DND-41 (cell line): ENCODE data around the gene MTA1.
A peak's percentile ranks its signal among the peaks of the same experiment; 100 is the strongest.

Experiments used
- ATAC-seq: fragments of 200-7000 bp; cut with Tn5 transposase; 3 replicates; pipeline ENCODE4 v1.9.1; 2021; ENCODE audit warnings: low read depth; ENCODE audit not compliant: insufficient read depth
- DNase-seq: peaks from one replicate; pipeline ENCODE4 v3.0.0-alpha.2; 2020
- H2AFZ ChIP-seq: 2 replicates; pipeline ENCODE4 v1.6.0; 2012; ENCODE audit warnings: low read depth, low read length
- H3K27ac ChIP-seq: 2 replicates; pipeline ENCODE4 v1.5.1; 2012; ENCODE audit warnings: low read length, inconsistent platforms
- H3K27me3 ChIP-seq: fragments of 200-600 bp; sonication (generic); 2 replicates; pipeline ENCODE4 v1.6.0; 2012; ENCODE audit warnings: low read length, mild to moderate bottlenecking, inconsistent platforms; ENCODE audit not compliant: insufficient read depth, poor library complexity
- H3K36me3 ChIP-seq: 2 replicates; pipeline ENCODE4 v1.5.1; 2012; ENCODE audit warnings: low read length, inconsistent platforms; ENCODE audit not compliant: insufficient read depth
- H3K4me1 ChIP-seq: 2 replicates; pipeline ENCODE4 v1.5.1; 2012; ENCODE audit warnings: mild to moderate bottlenecking, low read length; ENCODE audit not compliant: insufficient read depth
- H3K4me2 ChIP-seq: 2 replicates; pipeline ENCODE4 v1.6.0; 2012; ENCODE audit warnings: mild to moderate bottlenecking, moderate library complexity, low read length, inconsistent platforms; ENCODE audit not compliant: insufficient read depth
- H3K4me3 ChIP-seq, 2 experiments: fragments of 200-600 bp in 1 of 2; shearing (Covaris generic) in 1 of 2; 2 replicates each; pipeline ENCODE4 v1.5.1; 2012 to 2016; ENCODE audit warnings: inconsistent platforms in 2 of 2, low read length in 2 of 2, mild to moderate bottlenecking in 2 of 2, low read depth in 1 of 2, moderate library complexity in 1 of 2
- H3K79me2 ChIP-seq: 2 replicates; pipeline ENCODE4 v1.6.0; 2012; ENCODE audit warnings: low read length, inconsistent platforms; ENCODE audit not compliant: insufficient read depth
- H3K9ac ChIP-seq: 2 replicates; pipeline ENCODE4 v1.6.0; 2012; ENCODE audit warnings: low read depth, mild to moderate bottlenecking, inconsistent platforms, low read length, moderate library complexity
- H3K9me3 ChIP-seq: 2 replicates; pipeline ENCODE4 v1.5.1; 2012; ENCODE audit warnings: low read length, moderate library complexity, mild to moderate bottlenecking, inconsistent platforms; ENCODE audit not compliant: insufficient read depth, severe bottlenecking
- H4K20me1 ChIP-seq: 2 replicates; pipeline ENCODE4 v1.6.0; 2012; ENCODE audit warnings: low read length; ENCODE audit not compliant: insufficient read depth
- EZH2 ChIP-seq: IDR thresholded peaks from 3 replicates; pipeline ENCODE4 v1.6.1; 2012; ENCODE audit warnings: borderline replicate concordance, low read depth, mild to moderate bottlenecking, moderate library complexity, low read length, inconsistent platforms; ENCODE audit not compliant: severe bottlenecking
- TF ChIP-seq, protein P1 (sequence below): IDR thresholded peaks from 2 replicates; pipeline ENCODE4 v1.5.1; 2012; ENCODE audit warnings: borderline replicate concordance, low read length, moderate library complexity, mild to moderate bottlenecking; ENCODE audit not compliant: poor library complexity, severe bottlenecking; ENCODE audit errors: extremely low read depth

MTA1 gene

DNA sequence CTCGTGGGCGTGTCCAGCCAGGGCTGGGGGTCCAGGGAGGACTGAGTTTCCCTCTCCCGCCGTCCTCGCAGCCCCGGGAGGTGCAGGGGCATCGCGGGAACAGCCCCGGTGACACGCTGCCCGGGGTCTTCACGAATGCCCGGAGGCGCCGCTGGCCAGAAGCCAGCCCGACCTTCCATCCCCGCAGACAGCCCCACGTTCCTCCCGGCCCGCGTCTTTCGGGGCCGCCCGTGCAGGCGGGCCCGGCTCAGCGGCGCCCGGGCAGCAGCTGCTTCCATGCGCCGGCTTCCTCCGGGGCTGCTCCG, 70.6 kb downstream of the MTA1 start:
- Histone ChIP-seq H4K20me1 (peaks cover 30% of the 10 kb centered on the region), H3K4me1 (peaks cover 45% of the 10 kb centered on the region), H3K36me3 (peaks cover 27% of the 10 kb centered on the region), H3K4me2 (peak overlapping the region; percentile 82), H2AFZ (peak overlapping the region; percentile 77), H3K4me3 (peak overlapping the region; percentile 35 to 68; a peak in 3 of 4 replicates), H3K27me3 (no peaks in the 10 kb centered on the region), H3K79me2 (peaks cover 13% of the 10 kb centered on the region), H3K9me3 (no peaks in the 10 kb centered on the region), H3K9ac (peak overlapping the region; percentile 91), H3K27ac (peak overlapping the region; percentile 84)
- DNase-seq (no peak), ATAC-seq (no peak)
- no peak for TF ChIP-seq EZH2
- TF ChIP-seq, protein P1, sequence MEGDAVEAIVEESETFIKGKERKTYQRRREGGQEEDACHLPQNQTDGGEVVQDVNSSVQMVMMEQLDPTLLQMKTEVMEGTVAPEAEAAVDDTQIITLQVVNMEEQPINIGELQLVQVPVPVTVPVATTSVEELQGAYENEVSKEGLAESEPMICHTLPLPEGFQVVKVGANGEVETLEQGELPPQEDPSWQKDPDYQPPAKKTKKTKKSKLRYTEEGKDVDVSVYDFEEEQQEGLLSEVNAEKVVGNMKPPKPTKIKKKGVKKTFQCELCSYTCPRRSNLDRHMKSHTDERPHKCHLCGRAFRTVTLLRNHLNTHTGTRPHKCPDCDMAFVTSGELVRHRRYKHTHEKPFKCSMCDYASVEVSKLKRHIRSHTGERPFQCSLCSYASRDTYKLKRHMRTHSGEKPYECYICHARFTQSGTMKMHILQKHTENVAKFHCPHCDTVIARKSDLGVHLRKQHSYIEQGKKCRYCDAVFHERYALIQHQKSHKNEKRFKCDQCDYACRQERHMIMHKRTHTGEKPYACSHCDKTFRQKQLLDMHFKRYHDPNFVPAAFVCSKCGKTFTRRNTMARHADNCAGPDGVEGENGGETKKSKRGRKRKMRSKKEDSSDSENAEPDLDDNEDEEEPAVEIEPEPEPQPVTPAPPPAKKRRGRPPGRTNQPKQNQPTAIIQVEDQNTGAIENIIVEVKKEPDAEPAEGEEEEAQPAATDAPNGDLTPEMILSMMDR, result no peak

DNA sequence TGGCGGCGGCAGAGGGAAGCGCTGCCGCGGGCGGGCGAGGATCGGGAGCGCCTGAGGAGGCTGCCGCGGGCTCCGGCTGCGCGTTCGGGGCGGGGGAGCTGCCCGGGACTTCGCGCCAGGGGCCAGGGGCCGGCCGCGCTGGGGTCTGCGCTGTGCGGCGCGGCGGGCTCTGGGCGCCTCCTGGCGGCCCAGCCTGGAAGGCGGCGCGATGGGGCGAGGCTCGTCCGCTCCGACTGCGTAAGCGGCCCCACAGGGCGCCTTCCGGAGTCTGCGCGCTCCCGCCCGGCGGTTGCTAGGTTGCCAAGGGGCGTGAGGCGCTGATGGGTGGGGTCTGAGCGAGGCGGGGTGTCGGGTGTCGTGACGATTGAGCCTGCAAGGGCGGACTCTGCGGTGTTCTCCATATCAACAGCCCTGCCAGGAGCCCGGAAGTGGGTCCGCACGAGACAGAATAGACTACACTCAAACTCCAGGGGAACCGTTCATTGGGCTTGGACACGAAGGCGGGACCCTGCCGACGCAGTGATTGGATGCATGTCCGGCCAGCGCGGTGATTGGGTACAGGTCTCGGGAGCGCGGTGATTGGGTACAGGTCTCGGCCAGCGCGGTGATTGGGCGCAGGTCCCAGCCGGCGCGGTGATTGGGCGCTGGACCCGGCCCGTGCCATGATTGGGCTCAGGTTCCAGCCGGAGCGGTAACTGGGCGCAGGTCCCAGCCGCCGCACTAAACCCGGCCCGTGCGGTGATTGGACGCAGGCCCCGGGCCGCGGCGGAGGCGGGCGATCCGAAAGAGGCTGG, 71.1 kb downstream of the MTA1 start, which contains the start of gene TEDC1:
Gene TEDC1, plus strand, starts transcription at position 675 of the 794 bp plus-strand sequence. CDS start 130 bp downstream, outside the sequence.
- H3K27ac ChIP-seq, result peak within 1 kb of the TSS; percentile 84
- H4K20me1 ChIP-seq, result peaks cover 36% of the 10 kb centered on the region
- DNase-seq (peak; percentile 100), ATAC-seq (peak; percentile 80)
- no peaks in the 10 kb centered on the region for H3K9me3 ChIP-seq
- peak within 1 kb of the TSS; percentile 94 for H3K9ac ChIP-seq
- peak within 1 kb of the TSS; percentile 82 for H3K4me2 ChIP-seq
- TF ChIP-seq EZH2, result peak; percentile 29
- TF ChIP-seq, protein P1, result peak; percentile 94
- H3K36me3 ChIP-seq, result peaks cover 27% of the 10 kb centered on the region
- H3K4me3 ChIP-seq, result peak within 1 kb of the TSS; percentile 66 to 77; a peak in 3 of 4 replicates
- peaks cover 45% of the 10 kb centered on the region for H3K4me1 ChIP-seq
- H2AFZ ChIP-seq, result peak within 1 kb of the TSS; percentile 77
- no peaks in the 10 kb centered on the region for H3K27me3 ChIP-seq
- H3K79me2 ChIP-seq, result peaks cover 13% of the 10 kb centered on the region

DNA sequence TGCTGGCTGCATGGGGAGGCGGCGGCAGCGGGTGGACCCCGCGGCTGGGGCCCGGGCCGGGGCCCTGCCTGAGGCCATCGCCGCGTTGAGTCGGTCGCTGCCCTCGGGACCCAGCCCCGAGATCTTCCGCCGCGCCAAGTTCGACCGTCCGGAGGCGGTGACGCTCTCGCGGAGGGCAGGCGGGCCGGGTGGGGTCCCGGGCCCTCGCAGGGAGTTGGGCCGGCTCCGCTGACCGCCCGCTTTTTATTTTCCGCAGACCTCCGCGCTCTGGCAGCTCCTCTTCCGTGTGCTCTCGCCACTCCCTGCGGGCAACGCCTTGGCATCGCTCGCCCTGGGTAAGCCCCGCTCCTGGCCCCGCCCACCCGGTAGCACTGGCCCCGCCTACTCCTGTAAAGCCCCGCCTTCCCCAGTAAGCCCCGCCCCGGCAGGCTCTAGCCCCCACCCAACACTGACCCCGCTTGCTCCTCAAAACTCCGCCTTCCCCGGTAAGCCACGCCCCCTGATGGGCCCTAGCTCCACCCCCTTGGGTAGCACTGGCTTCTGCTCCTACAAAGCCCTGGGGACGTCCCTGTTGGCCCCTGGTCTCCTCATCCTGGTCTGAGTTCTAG, 71.8 kb downstream of the MTA1 start:
- Histone ChIP-seq H3K9me3 (no peaks in the 10 kb centered on the region), H3K4me3 (peak overlapping the region; percentile 66 to 77; a peak in 3 of 4 replicates), H2AFZ (peak overlapping the region; percentile 76), H3K36me3 (peaks cover 27% of the 10 kb centered on the region), H3K4me1 (peaks cover 45% of the 10 kb centered on the region), H3K9ac (peak overlapping the region; percentile 94), H4K20me1 (peaks cover 41% of the 10 kb centered on the region), H3K4me2 (peak overlapping the region; percentile 67), H3K27me3 (no peaks in the 10 kb centered on the region), H3K27ac (peak overlapping the region; percentile 83), H3K79me2 (peaks cover 13% of the 10 kb centered on the region)
- ATAC-seq, result peak; percentile 8
- peak; percentile 87 for DNase-seq
- no peak for TF ChIP-seq EZH2
- TF ChIP-seq, protein P1, result no peak
